Mesendoderm (in vitro differentiated cells): ENCODE results near the gene MOXD1.

Source experiments
- DNase-seq: peaks from one replicate; pipeline ENCODE4 v3.0.0; 2013
- H2AK5ac ChIP-seq: 2 replicates; pipeline ENCODE4 v1.6.1; 2013; ENCODE audit warnings: low read length, inconsistent platforms
- H2BK120ac ChIP-seq: 2 replicates; pipeline ENCODE4 v1.6.1; 2013; ENCODE audit warnings: low read depth, mild to moderate bottlenecking, low read length, moderate library complexity, mixed read lengths
- H2BK15ac ChIP-seq: replicated peaks from 2 replicates; pipeline ENCODE4 v1.6.1; 2013; ENCODE audit warnings: low read depth, mild to moderate bottlenecking, moderate library complexity
- H2BK5ac ChIP-seq: 2 replicates; pipeline ENCODE4 v1.6.1; 2013; ENCODE audit warnings: low read length, inconsistent platforms
- H3K18ac ChIP-seq: 2 replicates; pipeline ENCODE4 v1.6.1; 2013; ENCODE audit warnings: mild to moderate bottlenecking, low read length, mixed read lengths
- H3K23ac ChIP-seq: one replicate; pipeline ENCODE4 v1.6.1; 2013; ENCODE audit warnings: low read length
- H3K27ac ChIP-seq: 2 replicates; pipeline ENCODE4 v1.5.1; 2013; ENCODE audit warnings: low read depth, mild to moderate bottlenecking, inconsistent platforms, low read length, moderate library complexity
- H3K27me3 ChIP-seq: 2 replicates; pipeline ENCODE4 v1.6.1; 2013; ENCODE audit warnings: low read length, control low read depth, mild to moderate bottlenecking, inconsistent platforms; ENCODE audit not compliant: insufficient read depth, poor library complexity
- H3K36me3 ChIP-seq: 2 replicates; pipeline ENCODE4 v1.6.1; 2013; ENCODE audit warnings: low read length, inconsistent platforms; ENCODE audit not compliant: control insufficient read depth, insufficient read depth
- H3K4ac ChIP-seq: one replicate; pipeline ENCODE4 v1.6.1; 2013; ENCODE audit warnings: low read depth, mild to moderate bottlenecking, low read length, moderate library complexity
- H3K4me1 ChIP-seq: 2 replicates; pipeline ENCODE4 v1.6.1; 2013; ENCODE audit warnings: low read depth, low read length, inconsistent platforms; ENCODE audit not compliant: control insufficient read depth
- H3K4me2 ChIP-seq: 2 replicates; pipeline ENCODE4 v1.6.1; 2013; ENCODE audit warnings: low read length
- H3K4me3 ChIP-seq: 2 replicates; pipeline ENCODE4 v1.5.1; 2013; ENCODE audit warnings: mild to moderate bottlenecking, low read length
- H3K56ac ChIP-seq: one replicate; pipeline ENCODE4 v1.6.1; 2013; ENCODE audit warnings: low read length
- H3K79me1 ChIP-seq: 2 replicates; pipeline ENCODE4 v1.6.1; 2013; ENCODE audit warnings: low read length, inconsistent platforms
- H3K79me2 ChIP-seq: 2 replicates; pipeline ENCODE4 v1.6.1; 2013; ENCODE audit warnings: mild to moderate bottlenecking, low read length; ENCODE audit not compliant: control insufficient read depth, insufficient read depth
- H3K9ac ChIP-seq: 2 replicates; pipeline ENCODE4 v1.6.1; 2013; ENCODE audit warnings: low read length, inconsistent platforms
- H4K5ac ChIP-seq: one replicate; pipeline ENCODE4 v1.6.1; 2013; ENCODE audit warnings: low read length
- H4K8ac ChIP-seq: one replicate; pipeline ENCODE4 v1.6.1; 2013; ENCODE audit warnings: low read depth, mild to moderate bottlenecking, control low read depth, low read length, moderate library complexity
- WGBS: extraction: QIAGEN DNeasy Blood & Tissue Kit; methylation state at CpG from one replicate; pipeline ENCODE4 v1.1.7; 2013; ENCODE audit warnings: low lambda C conversion rate, missing lambda C conversion rate; ENCODE audit not compliant: insufficient coverage; ENCODE audit errors: extremely low coverage; 5-methylcytosine and 5-hydroxymethylcytosine counted together

Gene MOXD1

DNA sequence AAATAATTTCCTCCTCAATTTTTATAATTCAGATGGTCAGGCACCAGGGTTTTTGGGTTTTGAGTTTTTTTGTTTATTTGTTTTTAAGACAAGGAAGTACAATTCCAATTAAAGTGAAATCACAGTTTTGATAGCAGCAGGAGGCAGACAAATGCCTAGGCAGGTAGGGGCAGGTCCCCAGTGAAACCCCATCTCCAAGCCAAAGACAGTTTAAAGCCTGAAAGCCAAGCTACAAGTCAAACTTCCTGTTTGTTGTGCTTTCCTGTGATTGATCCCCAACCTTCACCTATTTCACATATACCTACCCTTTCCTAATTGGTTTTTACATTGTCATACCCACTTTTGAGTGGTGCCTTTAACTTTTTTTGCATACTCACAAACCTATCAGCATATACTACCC lies 149.6 kb downstream of the MOXD1 start:
- Histone ChIP-seq H2BK120ac (no peak overlapping the region), H3K4me3 (no peak overlapping the region), H3K27me3 (no peaks in the 10 kb centered on the region), H2AK5ac (no peak overlapping the region), H3K23ac (no peak overlapping the region), H4K8ac (no peak overlapping the region), H2BK5ac (no peak overlapping the region), H3K56ac (no peak overlapping the region), H3K79me1 (no peaks in the 10 kb centered on the region), H3K4ac (no peak overlapping the region), H3K18ac (no peak overlapping the region), H3K27ac (no peak overlapping the region), H2BK15ac (no peak overlapping the region), H3K79me2 (no peaks in the 10 kb centered on the region), H4K5ac (no peak overlapping the region), H3K4me1 (no peaks in the 10 kb centered on the region), H3K36me3 (no peaks in the 10 kb centered on the region), H3K4me2 (no peak overlapping the region), H3K9ac (no peak overlapping the region)
- no peak for DNase-seq

DNA sequence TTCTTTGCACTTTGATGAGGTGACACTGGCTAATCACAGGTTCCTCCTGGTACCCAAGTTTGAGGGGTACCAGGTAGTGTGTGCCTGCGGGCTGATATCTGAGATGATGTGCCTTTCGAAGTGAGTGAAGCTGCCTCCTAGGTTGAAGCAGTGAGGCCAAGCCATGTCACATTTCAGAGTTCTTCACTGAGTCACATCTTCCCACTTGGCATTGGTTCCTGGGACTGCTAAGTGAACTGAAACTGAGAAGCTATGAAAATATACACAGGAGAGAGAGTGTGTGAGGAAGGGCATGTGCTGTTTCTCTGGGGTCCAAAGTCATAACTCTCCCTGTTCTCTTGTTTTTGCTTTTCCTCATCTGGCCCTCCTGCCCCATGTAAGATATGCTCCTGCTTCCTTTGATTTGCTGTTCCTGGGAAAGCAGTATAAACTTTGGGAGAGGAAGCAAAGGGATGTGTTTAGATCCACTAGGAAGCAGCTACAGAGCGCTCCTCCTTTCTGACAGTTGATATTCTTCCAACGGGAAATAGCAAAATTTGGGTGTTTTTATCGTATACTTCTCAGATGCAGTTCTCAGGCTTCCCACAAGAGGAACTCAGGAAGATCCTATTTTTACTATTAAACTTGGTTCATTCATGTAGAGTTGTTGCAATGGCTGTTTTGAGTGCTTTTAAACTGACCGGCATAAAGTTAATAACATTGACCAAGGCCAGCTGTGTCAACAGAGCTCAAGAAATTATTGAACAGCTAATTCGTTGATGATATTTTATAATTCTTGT lies 153.7 kb downstream of the MOXD1 start:
- WGBS: no CpG with 5 or more reads among the region's 7 CpGs

DNA sequence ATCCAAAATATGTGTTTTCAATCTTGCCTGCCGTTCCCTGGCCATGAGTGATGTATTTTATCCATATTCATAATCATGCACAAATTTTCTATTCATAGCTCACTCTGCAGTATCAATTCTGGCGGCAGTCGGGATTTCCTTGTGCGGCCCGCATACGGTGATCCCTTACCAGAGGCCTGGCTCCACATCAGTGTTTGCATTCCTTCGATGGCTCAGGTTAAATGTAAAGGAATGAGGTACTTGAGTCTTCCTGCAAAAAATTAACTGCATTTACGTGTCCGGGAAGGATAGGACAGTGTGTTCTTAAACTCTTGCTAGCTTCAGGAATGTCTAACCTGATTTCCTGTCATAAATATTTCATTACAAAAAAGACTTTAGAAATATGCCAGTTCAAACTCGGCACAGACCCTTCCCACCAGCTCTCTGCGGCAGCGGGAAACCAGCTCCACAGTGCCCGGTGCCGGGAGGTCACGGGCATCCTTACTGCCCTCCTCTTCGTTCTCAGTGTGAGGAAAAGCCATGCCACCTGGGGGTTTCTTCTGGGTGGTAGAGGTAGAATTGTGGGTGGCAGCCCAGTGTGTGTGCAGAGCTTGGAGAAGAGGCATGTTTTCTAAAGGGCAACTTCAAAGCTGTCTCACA lies 154.5 kb downstream of the MOXD1 start:
- no peak overlapping the region for H4K5ac ChIP-seq
- H2AK5ac ChIP-seq: no peak overlapping the region
- H3K27me3 ChIP-seq: no peaks in the 10 kb centered on the region
- WGBS: no CpG with 5 or more reads among the region's 16 CpGs
- no peak overlapping the region for H3K23ac ChIP-seq
- no peak for DNase-seq
- no peak overlapping the region for H2BK5ac ChIP-seq
- no peak overlapping the region for H3K4ac ChIP-seq
- H3K18ac ChIP-seq: no peak overlapping the region
- no peak overlapping the region for H3K27ac ChIP-seq
- no peak overlapping the region for H3K9ac ChIP-seq
- no peak overlapping the region for H3K4me3 ChIP-seq
- no peak overlapping the region for H2BK120ac ChIP-seq
- H3K56ac ChIP-seq: no peak overlapping the region
- H3K36me3 ChIP-seq: no peaks in the 10 kb centered on the region
- no peaks in the 10 kb centered on the region for H3K79me1 ChIP-seq
- no peak overlapping the region for H2BK15ac ChIP-seq
- H3K79me2 ChIP-seq: no peaks in the 10 kb centered on the region
- H3K4me1 ChIP-seq: no peaks in the 10 kb centered on the region
- no peak overlapping the region for H4K8ac ChIP-seq
- no peak overlapping the region for H3K4me2 ChIP-seq

More for the DNA sequence above, 153.7 kb downstream of the MOXD1 start:
- Histone ChIP-seq H3K23ac (no peak overlapping the region), H2BK15ac (no peak overlapping the region), H3K36me3 (no peaks in the 10 kb centered on the region), H3K4me3 (no peak overlapping the region), H3K27me3 (no peaks in the 10 kb centered on the region), H2BK120ac (no peak overlapping the region), H3K4me1 (no peaks in the 10 kb centered on the region), H3K18ac (no peak overlapping the region), H3K4ac (no peak overlapping the region), H3K79me2 (no peaks in the 10 kb centered on the region), H3K4me2 (no peak overlapping the region), H4K8ac (no peak overlapping the region), H3K27ac (no peak overlapping the region), H4K5ac (no peak overlapping the region), H2BK5ac (no peak overlapping the region), H3K9ac (no peak overlapping the region), H2AK5ac (no peak overlapping the region), H3K79me1 (no peaks in the 10 kb centered on the region), H3K56ac (no peak overlapping the region)
- no peak for DNase-seq

DNA sequence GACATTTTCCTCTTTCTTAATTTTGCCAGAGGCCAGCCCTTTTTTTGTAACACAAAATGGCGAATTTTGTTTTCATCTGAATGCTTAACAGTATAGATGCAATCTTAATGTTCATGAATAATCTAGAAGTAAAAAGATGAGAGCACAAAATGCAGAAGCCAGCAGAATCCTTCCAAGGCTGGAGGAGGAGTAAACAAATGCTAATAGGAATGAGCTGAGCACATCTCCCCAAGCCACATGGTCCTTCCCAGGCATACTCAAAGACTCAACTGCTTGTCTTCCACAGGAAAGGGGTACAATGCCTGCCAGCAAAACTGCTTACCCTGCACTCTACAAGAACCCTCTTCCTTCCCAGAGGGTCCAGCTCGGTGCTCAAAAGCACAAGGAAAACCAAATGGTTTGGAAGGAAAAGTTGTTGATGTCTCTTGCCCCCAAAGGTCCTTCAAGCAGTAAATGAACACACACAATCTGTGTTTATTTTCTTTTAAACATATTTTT lies 155.1 kb downstream of the MOXD1 start:
- H2BK15ac ChIP-seq: no peak overlapping the region
- WGBS: no CpG with 5 or more reads among the region's 2 CpGs
- H3K23ac ChIP-seq: no peak overlapping the region

More for the DNA sequence above, 155.1 kb downstream of the MOXD1 start:
- Histone ChIP-seq H3K36me3 (no peaks in the 10 kb centered on the region), H4K5ac (no peak overlapping the region), H3K27ac (no peak overlapping the region), H2BK5ac (no peak overlapping the region), H3K9ac (no peak overlapping the region), H3K4me1 (no peaks in the 10 kb centered on the region), H3K4me3 (no peak overlapping the region), H3K79me2 (no peaks in the 10 kb centered on the region), H2AK5ac (no peak overlapping the region), H3K4ac (no peak overlapping the region), H3K79me1 (no peaks in the 10 kb centered on the region), H3K56ac (no peak overlapping the region), H2BK120ac (no peak overlapping the region), H3K27me3 (no peaks in the 10 kb centered on the region), H3K4me2 (no peak overlapping the region), H4K8ac (no peak overlapping the region), H3K18ac (no peak overlapping the region)
- no peak for DNase-seq
